Central memory CD8-positive, alpha-beta T cell (primary cell): ENCODE measurements around the gene GNS.
A peak's percentile ranks its signal among the peaks of the same experiment; 100 is the strongest.
"Not testable (repeated sequence)": the region's sequence is repeated elsewhere in the genome, so short reads cannot be mapped to it uniquely, and the experiment has no call there.

Experiments used
- ATAC-seq: fragments of 150-1000 bp; cut with Tn5 transposase; replicated peaks from 2 replicates; pipeline ENCODE4 v1.10.0; 2022; ENCODE audit warnings: mild to moderate bottlenecking, moderate FRiP score, moderate number of reproducible peaks; ENCODE audit not compliant: poor library complexity, severe bottlenecking; ENCODE audit errors: extremely low read depth
- DNase-seq, 2 donors: peaks; one replicate each; pipeline ENCODE4 v3.0.0; 2021; ENCODE audit warnings: low spot score in 2 of 2
- H3K27ac Mint-ChIP-seq: one replicate; pipeline ENCODE4 v1.8.0; 2022; ENCODE audit warnings: low read depth, mild to moderate bottlenecking, moderate library complexity, mixed read lengths
- H3K27me3 Mint-ChIP-seq: one replicate; pipeline ENCODE4 v1.8.0; 2022; ENCODE audit warnings: mixed read lengths
- H3K36me3 Mint-ChIP-seq: one replicate; pipeline ENCODE4 v1.8.0; 2022; ENCODE audit warnings: mild to moderate bottlenecking, moderate library complexity, mixed read lengths; ENCODE audit not compliant: insufficient read depth
- H3K4me1 Mint-ChIP-seq: one replicate; pipeline ENCODE4 v1.8.0; 2022; ENCODE audit warnings: mixed read lengths
- H3K4me3 Mint-ChIP-seq: one replicate; pipeline ENCODE4 v1.8.0; 2022; ENCODE audit warnings: mild to moderate bottlenecking, moderate library complexity, mixed read lengths
- H3K9me3 Mint-ChIP-seq: one replicate; pipeline ENCODE4 v1.8.0; 2022; ENCODE audit warnings: mixed read lengths

Gene GNS

GRCh38 chr12:64759035-64759894, at the start of gene GNS:
Gene GNS, minus strand, starts transcription at chr12:64759406. Its CDS starts 130 bp downstream, at chr12:64759276.
- DNase-seq = peak; percentile 86 to 94
- Mint-ChIP-seq H3K9me3 (no peaks in the 10 kb centered on the region), H3K4me1 (peaks cover 28% of the 10 kb centered on the region), H3K36me3 (peaks cover 11% of the 10 kb centered on the region), H3K27ac (peak within 1 kb of the TSS; percentile 85), H3K27me3 (no peaks in the 10 kb centered on the region), H3K4me3 (peak within 1 kb of the TSS; percentile 97)
- ATAC-seq = peak; percentile 86

DNA sequence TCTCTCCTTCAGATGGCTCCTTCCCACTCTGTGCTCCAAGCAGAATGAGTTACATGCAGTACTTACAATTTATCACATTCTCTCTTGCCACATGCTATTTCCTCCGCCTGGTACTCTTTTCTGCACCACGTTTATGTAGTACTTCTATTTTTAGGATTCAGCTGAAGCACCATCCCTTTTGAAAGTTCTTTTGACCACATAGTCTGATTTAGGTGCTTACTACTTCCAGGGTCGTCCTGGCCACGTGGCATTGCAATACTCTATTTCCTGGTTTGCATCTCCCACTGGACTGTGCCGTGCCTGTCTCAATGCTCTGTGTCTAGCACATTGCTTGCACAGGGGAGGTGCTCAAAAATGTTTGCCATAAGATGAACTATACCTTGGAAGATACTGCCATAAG, 48.9 kb upstream of the GNS start:
- Mint-ChIP-seq H3K9me3 (no peaks in the 10 kb centered on the region), H3K36me3 (no peaks in the 10 kb centered on the region), H3K4me3 (no peak overlapping the region), H3K4me1 (no peaks in the 10 kb centered on the region), H3K27me3 (peaks cover 52% of the 10 kb centered on the region), H3K27ac (no peak overlapping the region)
- DNase-seq (no peak), ATAC-seq (no peak)

DNA sequence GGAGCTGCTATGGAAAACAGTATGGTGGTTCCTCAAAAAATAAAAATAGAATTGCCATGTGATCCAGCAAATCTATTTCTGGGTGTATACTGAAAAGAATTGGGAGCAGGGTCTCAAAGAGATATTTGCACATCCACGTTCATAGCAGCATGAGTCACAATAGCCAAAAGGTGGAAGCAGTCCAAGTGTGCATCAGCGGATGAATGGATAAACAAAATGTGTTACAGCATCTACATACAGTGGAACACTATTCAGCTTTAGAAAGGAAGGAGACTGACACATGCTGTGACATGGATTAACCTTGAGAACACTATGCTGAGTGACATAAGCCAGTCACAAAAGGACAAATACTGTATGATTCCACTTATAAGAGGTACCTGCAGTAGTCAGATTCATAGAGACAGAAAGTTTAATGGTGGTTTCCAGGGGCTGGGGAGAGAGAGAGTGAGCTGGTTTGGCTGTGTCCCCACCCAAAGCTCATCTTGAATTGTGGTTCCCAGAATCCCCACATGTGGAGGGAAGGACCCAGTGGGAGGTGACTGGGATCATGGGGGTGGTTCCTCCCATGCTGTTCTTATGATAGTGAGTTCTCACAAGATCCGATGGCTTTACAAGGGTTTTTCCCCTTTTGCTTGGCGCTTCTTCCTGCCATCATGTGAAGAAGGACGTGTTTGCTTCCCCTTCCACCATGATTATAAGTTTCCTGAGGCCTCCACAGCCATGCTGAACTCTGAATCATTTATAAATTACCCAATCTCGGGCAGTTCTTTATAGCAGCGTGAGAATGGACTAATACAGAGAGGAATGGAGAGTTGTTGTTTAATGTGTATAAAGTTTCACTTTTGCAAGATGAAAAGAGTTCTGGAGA, 47.6 kb upstream of the GNS start:
- DNase-seq = no peak
- no peaks in the 10 kb centered on the region for H3K9me3 Mint-ChIP-seq
- no peak overlapping the region for H3K27ac Mint-ChIP-seq
- H3K4me3 Mint-ChIP-seq = no peak overlapping the region
- ATAC-seq = no peak
- H3K36me3 Mint-ChIP-seq = no peaks in the 10 kb centered on the region
- H3K27me3 Mint-ChIP-seq = peaks cover 52% of the 10 kb centered on the region
- H3K4me1 Mint-ChIP-seq = no peaks in the 10 kb centered on the region

DNA sequence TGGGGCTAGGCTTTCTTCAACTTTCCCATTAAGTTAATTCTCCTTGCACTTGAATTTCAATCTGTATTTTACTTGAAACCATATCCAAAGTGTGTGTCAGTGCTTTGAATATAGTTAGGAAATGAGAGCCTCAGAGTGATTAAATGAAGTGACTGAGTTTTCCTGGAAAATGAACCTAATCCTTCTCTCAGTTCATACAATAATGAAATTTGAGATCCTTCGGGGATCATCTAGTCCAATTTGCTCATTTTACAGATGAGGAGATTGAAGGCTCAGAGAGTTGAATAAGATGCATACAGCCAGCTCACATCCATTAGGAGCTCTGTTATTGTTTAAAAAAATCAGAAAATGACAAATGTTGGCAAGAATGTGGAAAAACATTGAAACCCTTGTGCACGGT, 47.0 kb upstream of the GNS start:
- H3K27ac Mint-ChIP-seq = no peak overlapping the region
- no peaks in the 10 kb centered on the region for H3K4me1 Mint-ChIP-seq
- no peaks in the 10 kb centered on the region for H3K36me3 Mint-ChIP-seq
- H3K9me3 Mint-ChIP-seq = no peaks in the 10 kb centered on the region
- DNase-seq (no peak), ATAC-seq (no peak)
- H3K4me3 Mint-ChIP-seq = no peak overlapping the region
- peaks cover 50% of the 10 kb centered on the region for H3K27me3 Mint-ChIP-seq

- H3K36me3 Mint-ChIP-seq, H3K27ac Mint-ChIP-seq, H3K4me3 Mint-ChIP-seq, DNase-seq, H3K9me3 Mint-ChIP-seq, H3K4me1 Mint-ChIP-seq, ATAC-seq: not testable (repeated sequence)
- H3K27me3 Mint-ChIP-seq = peaks cover 38% of the 10 kb centered on the region
These were observed 43.1 kb upstream of the GNS start for GRCh38 chr12:64802180-64802775.

DNA sequence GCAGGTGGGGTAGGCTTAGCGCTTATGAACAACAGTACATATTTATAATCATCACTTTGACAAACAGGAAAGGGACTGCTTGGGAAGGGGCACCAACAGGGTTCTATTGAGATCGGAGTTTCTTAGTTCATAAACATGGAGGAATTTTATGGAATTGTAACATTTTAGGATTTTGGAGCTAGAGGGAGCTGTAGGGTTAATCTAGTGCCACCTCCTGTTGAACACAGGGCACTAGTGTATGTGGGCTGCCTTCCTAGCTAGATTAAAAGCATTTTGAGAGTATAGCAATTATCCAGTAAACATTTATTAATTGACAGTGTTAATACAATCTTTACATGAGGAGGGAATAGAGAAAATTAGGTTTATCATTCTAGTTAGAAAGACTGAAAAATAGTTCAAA, 42.2 kb upstream of the GNS start:
- ATAC-seq = no peak
- Mint-ChIP-seq H3K4me3 (no peak overlapping the region), H3K36me3 (no peaks in the 10 kb centered on the region), H3K27me3 (peaks cover 29% of the 10 kb centered on the region), H3K9me3 (no peaks in the 10 kb centered on the region), H3K4me1 (no peaks in the 10 kb centered on the region), H3K27ac (no peak overlapping the region)
- no peak for DNase-seq

DNA sequence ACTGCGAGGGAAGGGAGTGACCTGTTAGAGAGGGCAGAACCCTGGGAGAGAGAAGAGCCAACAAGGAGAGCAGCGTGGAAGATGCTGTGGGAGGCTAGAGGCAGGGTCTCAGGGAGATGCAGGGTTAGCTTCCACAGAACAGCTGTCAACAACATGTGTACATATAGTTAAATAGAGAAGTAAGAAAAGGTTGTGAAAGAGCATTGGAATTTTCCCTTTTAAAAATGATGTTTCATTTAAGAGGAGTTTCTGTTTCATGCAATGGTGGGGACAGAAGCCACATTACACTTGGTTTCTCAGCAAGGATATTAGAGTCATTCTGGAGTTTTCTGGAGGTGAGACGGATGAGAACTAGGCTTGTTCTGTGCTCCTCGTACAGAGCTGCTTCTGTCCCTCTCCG, 41.4 kb upstream of the GNS start:
- DNase-seq (no peak), ATAC-seq (no peak)
- Mint-ChIP-seq H3K9me3 (no peaks in the 10 kb centered on the region), H3K36me3 (no peaks in the 10 kb centered on the region), H3K4me3 (no peak overlapping the region), H3K4me1 (no peaks in the 10 kb centered on the region), H3K27me3 (peaks cover 27% of the 10 kb centered on the region), H3K27ac (no peak overlapping the region)

- no peak for ATAC-seq
- Mint-ChIP-seq H3K27ac (no peak overlapping the region), H3K36me3 (no peaks in the 10 kb centered on the region), H3K9me3 (no peaks in the 10 kb centered on the region), H3K4me3 (no peak overlapping the region), H3K27me3 (peaks cover 37% of the 10 kb centered on the region), H3K4me1 (no peaks in the 10 kb centered on the region)
- DNase-seq = no peak
These were observed 39.0 kb upstream of the GNS start for GRCh38 chr12:64798165-64798564.

- H3K4me3 Mint-ChIP-seq = no peak overlapping the region
- H3K36me3 Mint-ChIP-seq = no peaks in the 10 kb centered on the region
- DNase-seq (no peak), ATAC-seq (no peak)
- peaks cover 37% of the 10 kb centered on the region for H3K27me3 Mint-ChIP-seq
- no peak overlapping the region for H3K27ac Mint-ChIP-seq
- H3K4me1 Mint-ChIP-seq = no peaks in the 10 kb centered on the region
- H3K9me3 Mint-ChIP-seq = no peaks in the 10 kb centered on the region
These were observed 38.0 kb upstream of the GNS start for GRCh38 chr12:64797156-64797555.

DNA sequence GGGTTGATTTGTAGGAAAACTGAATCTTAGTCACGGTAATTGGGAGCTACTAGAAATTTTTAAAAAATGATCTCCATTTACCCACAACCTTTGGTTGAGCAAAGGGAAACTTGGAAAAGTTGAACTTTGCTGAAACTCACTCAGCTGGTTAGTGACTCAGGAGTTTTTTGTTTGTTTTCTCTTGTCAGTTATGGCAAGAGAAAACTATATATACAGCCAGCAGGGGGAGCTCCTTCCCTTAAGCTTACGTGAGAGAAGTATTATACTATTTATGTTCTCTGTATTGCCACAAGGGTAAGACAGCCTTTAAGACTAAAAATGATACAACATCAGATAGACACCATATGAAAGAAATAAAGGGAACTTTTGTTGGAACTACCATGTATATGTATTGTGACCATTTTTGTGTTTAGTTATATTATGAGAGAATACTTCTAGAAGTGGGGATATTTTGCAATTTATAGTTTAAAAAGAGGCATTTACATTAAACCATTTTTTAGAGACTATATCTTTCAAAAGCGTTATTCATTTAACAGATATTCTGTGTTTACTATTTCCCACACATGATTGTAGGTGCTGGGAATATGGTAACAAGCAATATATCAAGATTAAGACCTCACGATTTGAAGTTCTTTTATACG, 37.1 kb upstream of the GNS start:
- no peak overlapping the region for H3K4me3 Mint-ChIP-seq
- no peaks in the 10 kb centered on the region for H3K4me1 Mint-ChIP-seq
- no peaks in the 10 kb centered on the region for H3K9me3 Mint-ChIP-seq
- DNase-seq (peak; percentile 27 to 40), ATAC-seq (peak; percentile 86)
- H3K27ac Mint-ChIP-seq = no peak overlapping the region
- H3K27me3 Mint-ChIP-seq = peaks cover 34% of the 10 kb centered on the region
- H3K36me3 Mint-ChIP-seq = no peaks in the 10 kb centered on the region

- peaks cover 17% of the 10 kb centered on the region for H3K27me3 Mint-ChIP-seq
- H3K36me3 Mint-ChIP-seq = no peaks in the 10 kb centered on the region
- H3K9me3 Mint-ChIP-seq = no peaks in the 10 kb centered on the region
- H3K27ac Mint-ChIP-seq = no peak overlapping the region
- H3K4me3 Mint-ChIP-seq = no peak overlapping the region
- DNase-seq (no peak), ATAC-seq (no peak)
- no peaks in the 10 kb centered on the region for H3K4me1 Mint-ChIP-seq
These were observed 35.1 kb upstream of the GNS start for GRCh38 chr12:64794305-64794704.

- no peak for ATAC-seq
- H3K4me1 Mint-ChIP-seq = no peaks in the 10 kb centered on the region
These were observed 34.4 kb upstream of the GNS start for GRCh38 chr12:64793610-64794009.

More at GRCh38 chr12:64793610-64794009, 34.4 kb upstream of the GNS start:
- no peaks in the 10 kb centered on the region for H3K36me3 Mint-ChIP-seq
- H3K9me3 Mint-ChIP-seq = no peaks in the 10 kb centered on the region
- H3K4me3 Mint-ChIP-seq = no peak overlapping the region
- H3K27ac Mint-ChIP-seq = no peak overlapping the region
- no peak for DNase-seq
- H3K27me3 Mint-ChIP-seq = peaks cover 19% of the 10 kb centered on the region
